ENCODE measurements around the gene LRRC3.

DNA sequence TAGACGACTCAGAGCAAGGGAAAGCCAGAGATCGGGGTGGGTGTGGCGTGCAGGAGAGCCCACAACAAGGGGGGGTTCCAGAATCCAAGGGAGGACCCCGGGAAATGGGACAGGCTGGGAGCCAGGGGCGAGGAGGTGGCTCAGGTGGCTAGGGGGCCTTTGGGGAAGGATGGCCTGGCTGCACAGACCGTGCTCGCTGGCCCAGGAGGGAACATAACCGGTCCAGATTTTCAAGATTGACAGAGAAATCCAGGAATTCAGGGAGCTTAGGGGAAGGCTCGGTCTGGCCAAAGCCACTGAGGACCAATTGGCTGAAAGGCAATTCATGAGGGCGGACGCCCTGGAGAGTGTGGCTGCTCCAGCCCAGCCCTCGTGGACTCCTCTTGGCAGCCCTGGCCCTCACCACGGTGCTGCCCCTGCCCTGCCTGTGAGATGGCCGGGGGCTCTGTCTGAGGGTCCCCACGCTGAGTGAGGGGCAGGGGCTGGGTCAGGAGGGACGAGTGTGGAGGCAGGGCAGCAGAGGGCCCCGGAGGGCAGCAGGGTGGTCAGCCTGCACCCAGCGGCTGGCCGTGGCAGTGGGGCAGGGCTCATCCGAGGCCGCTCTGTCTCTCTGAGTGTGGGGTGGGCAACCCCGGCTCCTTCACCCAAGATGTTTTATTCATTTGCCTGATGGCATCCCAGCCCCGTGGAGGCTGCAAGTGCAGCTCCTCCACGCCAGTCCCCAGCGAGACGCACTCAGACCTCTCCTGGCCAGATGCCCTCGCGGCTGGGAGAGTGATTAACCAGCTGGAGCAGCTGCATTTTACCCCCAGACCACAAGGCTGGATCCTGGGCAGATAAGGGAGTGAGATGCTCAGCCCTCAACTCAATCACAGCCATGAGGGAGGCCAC lies 5.6 kb upstream of the LRRC3 start:
- TF ChIP-seq, protein P1, sequence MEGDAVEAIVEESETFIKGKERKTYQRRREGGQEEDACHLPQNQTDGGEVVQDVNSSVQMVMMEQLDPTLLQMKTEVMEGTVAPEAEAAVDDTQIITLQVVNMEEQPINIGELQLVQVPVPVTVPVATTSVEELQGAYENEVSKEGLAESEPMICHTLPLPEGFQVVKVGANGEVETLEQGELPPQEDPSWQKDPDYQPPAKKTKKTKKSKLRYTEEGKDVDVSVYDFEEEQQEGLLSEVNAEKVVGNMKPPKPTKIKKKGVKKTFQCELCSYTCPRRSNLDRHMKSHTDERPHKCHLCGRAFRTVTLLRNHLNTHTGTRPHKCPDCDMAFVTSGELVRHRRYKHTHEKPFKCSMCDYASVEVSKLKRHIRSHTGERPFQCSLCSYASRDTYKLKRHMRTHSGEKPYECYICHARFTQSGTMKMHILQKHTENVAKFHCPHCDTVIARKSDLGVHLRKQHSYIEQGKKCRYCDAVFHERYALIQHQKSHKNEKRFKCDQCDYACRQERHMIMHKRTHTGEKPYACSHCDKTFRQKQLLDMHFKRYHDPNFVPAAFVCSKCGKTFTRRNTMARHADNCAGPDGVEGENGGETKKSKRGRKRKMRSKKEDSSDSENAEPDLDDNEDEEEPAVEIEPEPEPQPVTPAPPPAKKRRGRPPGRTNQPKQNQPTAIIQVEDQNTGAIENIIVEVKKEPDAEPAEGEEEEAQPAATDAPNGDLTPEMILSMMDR (IDR thresholded peaks at IDR 0.05; ENCODE audit: control extremely low read depth in 1 of 3, insufficient read depth in 1 of 3, low read depth in 1 of 3, low read length in 3 of 3): no peak
- TF ChIP-seq, protein P2, sequence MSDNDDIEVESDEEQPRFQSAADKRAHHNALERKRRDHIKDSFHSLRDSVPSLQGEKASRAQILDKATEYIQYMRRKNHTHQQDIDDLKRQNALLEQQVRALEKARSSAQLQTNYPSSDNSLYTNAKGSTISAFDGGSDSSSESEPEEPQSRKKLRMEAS (IDR thresholded peaks at IDR 0.05): no peak
- TF ChIP-seq POLR2AphosphoS5 (IDR thresholded peaks at IDR 0.05; ENCODE audit: low read depth, low read length) (no peak), EZH2 (IDR thresholded peaks at IDR 0.05; ENCODE audit: low read depth, low read length, severe bottlenecking) (no peak)
- TF ChIP-seq, protein P3, sequence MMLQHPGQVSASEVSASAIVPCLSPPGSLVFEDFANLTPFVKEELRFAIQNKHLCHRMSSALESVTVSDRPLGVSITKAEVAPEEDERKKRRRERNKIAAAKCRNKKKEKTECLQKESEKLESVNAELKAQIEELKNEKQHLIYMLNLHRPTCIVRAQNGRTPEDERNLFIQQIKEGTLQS (IDR thresholded peaks at IDR 0.05; ENCODE audit: insufficient read depth, low read depth, low read length): no peak

Data from H1 (cell line).